Urinary bladder (tissue), 4 donors: ENCODE results near the gene MARCHF3. TPM values are rescaled to one million over a fixed set of nuclear protein-coding genes. Genes with fewer than 3 reads are reported as not detected.

Experiments used
- DNase-seq: peaks from one replicate; pipeline ENCODE4 v3.0.0-alpha.2; 2015; ENCODE audit errors: extremely low spot score
- H3K27ac ChIP-seq: one replicate; pipeline ENCODE4 v1.5.1; 2013; ENCODE audit warnings: low read depth, mild to moderate bottlenecking, moderate library complexity
- H3K36me3 ChIP-seq: one replicate; pipeline ENCODE4 v1.6.1; 2013; ENCODE audit warnings: mild to moderate bottlenecking, moderate library complexity; ENCODE audit not compliant: insufficient read depth
- H3K4me1 ChIP-seq: one replicate; pipeline ENCODE4 v1.6.1; 2013; ENCODE audit warnings: mild to moderate bottlenecking, moderate library complexity; ENCODE audit not compliant: insufficient read depth
- H3K4me3 ChIP-seq: one replicate; pipeline ENCODE4 v1.5.1; 2013; ENCODE audit warnings: low read depth, low read length
- WGBS: extraction: QIAGEN DNeasy Blood & Tissue Kit; methylation state at CpG from one replicate; pipeline ENCODE4 v1.1.7; 2013; 5-methylcytosine and 5-hydroxymethylcytosine counted together
- polyA plus RNA-seq: library from polyadenylated mRNA; stranded (reverse); fragments of 200-250 nt; gene quantifications from one replicate; pipeline ENCODE4 v1.2.3, GENCODE V29; 2013
- total RNA-seq: library from RNA; depleted of rRNA; stranded (reverse); fragments of >200 nt; gene quantifications from one replicate; pipeline ENCODE4 v1.2.3, GENCODE V29; 2014
- donor health status: healthy with polysubstance abuse.
- donor health status: healthy.

MARCHF3 gene
- total and polyA plus RNA-seq, 2 donors, result 8.6 to 9.2 TPM

DNA sequence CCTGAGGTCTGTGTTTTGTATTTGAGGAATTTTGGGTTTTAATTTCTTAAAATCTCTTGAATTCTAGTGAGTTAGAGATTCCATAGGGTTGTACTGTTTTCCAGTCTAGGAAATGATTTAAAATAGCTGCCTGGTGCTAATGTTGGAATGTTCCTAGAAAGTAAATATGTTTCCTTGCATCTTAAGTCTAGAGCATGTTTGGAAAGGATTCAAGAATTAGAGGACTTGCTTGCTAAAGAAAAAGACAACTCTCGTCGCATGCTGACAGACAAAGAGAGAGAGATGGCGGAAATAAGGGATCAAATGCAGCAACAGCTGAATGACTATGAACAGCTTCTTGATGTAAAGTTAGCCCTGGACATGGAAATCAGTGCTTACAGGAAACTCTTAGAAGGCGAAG lies 211.6 kb downstream of the MARCHF3 start:
- no peak for DNase-seq
- Histone ChIP-seq H3K36me3 (peaks cover 2% of the 10 kb centered on the region), H3K4me3 (no peak overlapping the region), H3K4me1 (no peaks in the 10 kb centered on the region), H3K27ac (no peak overlapping the region)
- whole genome bisulfite sequencing, result 95% methylated on average over 4 of the region's 4 CpGs

Other genes starting within 250 kb of the MARCHF3 start
- gene C5orf63, start 42.9 kb upstream of the MARCHF3 start, total RNA-seq, result 6.4 TPM
- 1.2 TPM for gene C5orf63, start 42.9 kb upstream of the MARCHF3 start, polyA plus RNA-seq